Thymus (tissue), 11 donors: Measurements from ENCODE around the gene ZBTB20. TPM values are rescaled to one million over a fixed set of nuclear protein-coding genes. Genes with fewer than 3 reads are reported as not detected.

Experiments
- DNase-seq, 9 donors: peaks; one replicate each; pipeline ENCODE4 v3.0.0-alpha.2; 2013; ENCODE audit warnings: low spot score in 9 of 9, low read depth in 6 of 9, missing footprints in 1 of 9
- H3K27ac ChIP-seq, 2 donors: one replicate each; pipeline ENCODE4 v1.5.1; 2013; ENCODE audit warnings: control low read depth in 1 of 2, low read depth in 1 of 2, low read length in 1 of 2, mild to moderate bottlenecking in 1 of 2, moderate library complexity in 1 of 2
- H3K27me3 ChIP-seq, 2 donors: one replicate each; pipeline ENCODE4 v1.5.1; 2013; ENCODE audit warnings: low read length in 1 of 2; ENCODE audit not compliant: control insufficient read depth in 2 of 2, insufficient read depth in 1 of 2
- H3K36me3 ChIP-seq, 2 donors: one replicate each; pipeline ENCODE4 v1.5.1; 2013; ENCODE audit warnings: low read length in 1 of 2, mild to moderate bottlenecking in 1 of 2, moderate library complexity in 1 of 2; ENCODE audit not compliant: control insufficient read depth in 2 of 2, insufficient read depth in 2 of 2
- H3K4me1 ChIP-seq, 2 donors: one replicate each; pipeline ENCODE4 v1.5.1; 2013; ENCODE audit warnings: low read length in 2 of 2; ENCODE audit not compliant: control insufficient read depth in 2 of 2, insufficient read depth in 2 of 2
- H3K4me3 ChIP-seq, 2 donors: one replicate each; pipeline ENCODE4 v1.5.1; 2013; ENCODE audit warnings: low read length in 2 of 2, control low read depth in 1 of 2, mild to moderate bottlenecking in 1 of 2
- H3K9me3 ChIP-seq, 2 donors: one replicate each; pipeline ENCODE4 v1.5.1; 2013; ENCODE audit warnings: low read length in 1 of 2, mild to moderate bottlenecking in 1 of 2; ENCODE audit not compliant: control insufficient read depth in 2 of 2, insufficient read depth in 1 of 2
- WGBS: extraction: QIAGEN DNeasy Blood & Tissue Kit; methylation state at CpG from one replicate; pipeline ENCODE4 v1.1.7; 2013; 5-methylcytosine and 5-hydroxymethylcytosine counted together
- polyA plus RNA-seq: library from polyadenylated mRNA; stranded (reverse); fragments of 200-250 nt; gene quantifications from one replicate; pipeline ENCODE4 v1.2.3, GENCODE V29; 2013
- total RNA-seq: library from RNA; stranded (reverse); fragments of 120-200 nt; gene quantifications from one replicate; pipeline ENCODE4 v1.2.4, GENCODE V29; 2013
- donor health status: healthy.

ZBTB20 gene
- total and polyA plus RNA-seq, 2 donors, result 1.2 to 8.9 TPM

DNA sequence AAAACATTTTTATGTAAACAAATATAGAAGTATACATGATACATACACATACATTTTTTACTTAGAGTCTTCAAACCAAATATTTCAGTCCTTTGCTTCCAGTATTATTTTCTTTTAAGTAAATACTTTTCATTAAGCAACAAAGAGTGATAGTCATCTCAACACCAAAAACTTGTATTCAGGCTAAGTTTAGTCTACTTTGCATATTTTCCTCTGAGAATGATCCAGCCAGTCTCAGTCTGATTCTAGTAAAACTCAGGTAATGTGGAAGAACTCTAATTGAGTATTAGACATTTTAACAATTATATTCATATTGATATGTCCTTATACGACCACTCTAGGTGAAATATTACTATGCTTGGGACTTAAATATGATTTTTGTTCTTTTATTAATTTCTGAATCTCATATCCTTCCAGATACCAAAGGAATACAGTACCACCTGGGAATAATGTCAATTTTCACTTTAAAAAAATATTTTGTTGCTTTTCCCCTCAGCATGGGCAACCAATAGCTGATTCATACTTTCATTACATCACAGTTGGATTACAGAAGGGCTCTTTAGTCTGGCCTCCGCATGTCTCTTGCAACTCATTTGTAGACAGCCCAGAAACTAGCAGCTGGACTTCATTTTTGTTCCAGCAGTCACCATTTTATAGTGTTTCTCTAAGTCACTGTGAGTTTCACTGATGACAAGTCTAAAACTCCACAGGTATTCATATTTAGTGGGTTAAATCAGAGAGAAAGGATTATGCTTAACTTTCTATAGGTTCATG, 390.4 kb downstream of the ZBTB20 start:
- no peak overlapping the region for H3K4me3 ChIP-seq
- 93% methylated on average over 2 of the region's 2 CpGs for WGBS
- H3K36me3 ChIP-seq, result no peaks in the 10 kb centered on the region
- no peaks in the 10 kb centered on the region for H3K9me3 ChIP-seq
- no peaks in the 10 kb centered on the region for H3K27me3 ChIP-seq
- no peak overlapping the region for H3K27ac ChIP-seq
- DNase-seq, result no peak
- H3K4me1 ChIP-seq, result no peaks in the 10 kb centered on the region

DNA sequence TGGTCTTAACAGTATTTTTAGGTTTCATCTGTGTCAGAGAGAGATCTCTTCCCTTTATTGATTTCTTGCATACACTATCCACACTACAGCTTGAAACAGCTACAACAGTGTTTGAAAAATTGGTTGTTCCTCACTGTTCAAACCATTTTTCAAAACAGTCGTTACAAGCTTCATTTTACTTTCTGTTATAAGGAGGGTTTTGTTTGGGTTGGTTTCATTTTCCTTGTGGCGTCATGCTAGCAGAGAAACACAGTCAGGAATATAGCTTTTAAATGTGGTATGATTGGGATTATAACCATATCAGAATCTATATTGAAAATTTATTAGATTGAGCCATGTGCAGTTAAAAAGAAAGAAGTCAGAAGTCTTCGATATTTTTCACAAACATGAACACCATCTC, 400.6 kb downstream of the ZBTB20 start:
- 29% methylated on average over 3 of the region's 3 CpGs for WGBS
- Histone ChIP-seq H3K27ac (no peak overlapping the region), H3K4me1 (no peaks in the 10 kb centered on the region)

DNA sequence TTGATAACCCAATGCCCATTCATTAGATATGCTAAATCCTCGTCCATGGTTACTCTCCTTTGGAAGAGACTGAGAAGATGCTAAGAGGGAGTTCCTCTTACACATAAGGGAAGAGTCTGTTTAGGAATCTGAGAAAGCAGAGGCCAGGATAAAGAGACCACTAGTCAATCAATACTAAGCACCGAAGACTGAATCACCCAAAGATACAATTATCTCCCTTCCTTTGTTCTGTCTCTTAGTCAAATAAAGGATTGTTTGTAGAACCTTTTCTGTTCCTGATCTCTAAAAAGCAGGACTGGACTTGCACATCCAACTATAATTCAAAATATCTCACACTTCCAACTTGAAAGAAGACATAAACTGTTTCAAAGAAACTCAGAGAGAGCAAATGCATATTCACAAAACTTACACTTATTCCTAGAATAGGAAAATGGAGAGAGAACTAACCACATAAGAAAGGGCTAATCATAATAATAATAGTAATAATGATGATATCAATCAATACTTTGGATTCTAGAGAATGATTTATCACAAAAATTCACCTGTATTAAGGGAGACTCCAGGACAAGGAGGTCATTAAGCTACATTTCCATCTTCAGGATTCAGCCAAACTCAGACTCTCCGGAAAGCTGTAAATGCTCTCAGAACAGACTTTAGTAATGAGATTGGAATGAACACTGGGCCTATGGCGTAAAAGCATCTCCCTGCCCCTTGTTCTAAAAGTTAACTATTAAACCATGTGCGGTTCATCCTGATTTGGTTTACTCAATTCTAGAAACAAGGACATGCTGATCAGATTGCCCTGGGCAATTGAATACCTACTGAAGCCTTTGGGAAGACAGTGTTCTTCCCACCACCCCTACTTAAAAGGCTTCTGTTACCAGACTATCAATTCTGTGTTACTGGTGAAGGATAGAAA, 401.5 kb downstream of the ZBTB20 start:
- 96% methylated on average over 5 of the region's 5 CpGs for WGBS
- H3K9me3 ChIP-seq, result no peaks in the 10 kb centered on the region
- no peaks in the 10 kb centered on the region for H3K27me3 ChIP-seq
- no peak overlapping the region for H3K4me3 ChIP-seq
- no peaks in the 10 kb centered on the region for H3K4me1 ChIP-seq
- H3K27ac ChIP-seq, result no peak overlapping the region
- no peaks in the 10 kb centered on the region for H3K36me3 ChIP-seq
- no peak for DNase-seq

More for the DNA sequence above, 400.6 kb downstream of the ZBTB20 start:
- no peak for DNase-seq
- H3K9me3 ChIP-seq, result no peaks in the 10 kb centered on the region
- no peaks in the 10 kb centered on the region for H3K36me3 ChIP-seq
- no peak overlapping the region for H3K4me3 ChIP-seq
- H3K27me3 ChIP-seq, result no peaks in the 10 kb centered on the region

DNA sequence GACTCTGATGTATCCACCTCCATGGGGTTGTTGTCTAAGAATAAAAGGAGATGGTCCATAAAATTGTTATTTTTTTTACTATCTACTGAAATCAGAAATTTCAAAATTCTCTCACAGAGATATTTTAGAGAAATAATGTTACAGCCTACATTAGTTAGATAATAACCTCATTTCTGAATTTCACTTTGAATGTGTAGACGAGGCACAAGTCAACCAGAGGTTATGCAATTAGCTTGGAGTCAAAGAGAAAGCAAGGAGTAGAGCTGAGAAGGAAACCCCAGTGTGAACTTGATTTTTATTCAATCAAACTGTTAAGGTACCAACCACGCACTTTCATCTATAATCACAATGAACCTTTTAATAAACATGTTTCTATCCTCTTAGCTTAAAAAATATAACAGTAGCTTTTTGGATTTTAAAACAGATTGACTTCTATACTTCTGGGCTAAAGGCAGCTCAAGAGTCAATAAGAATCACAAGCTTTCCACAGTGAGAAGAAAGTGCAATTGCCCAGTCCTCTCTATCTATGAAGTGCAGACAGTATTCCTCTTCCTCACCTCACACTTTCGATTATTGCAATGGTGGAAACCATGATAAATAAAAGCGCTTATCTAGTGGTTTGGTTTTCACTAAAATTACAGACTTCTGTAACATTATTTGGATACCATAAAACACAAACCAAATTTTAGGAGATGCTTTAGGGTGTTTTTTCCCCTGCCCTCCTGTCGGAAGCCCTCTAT, 403.2 kb downstream of the ZBTB20 start:
- Histone ChIP-seq H3K36me3 (no peaks in the 10 kb centered on the region), H3K4me1 (no peaks in the 10 kb centered on the region), H3K9me3 (no peaks in the 10 kb centered on the region), H3K27ac (no peak overlapping the region), H3K4me3 (no peak overlapping the region), H3K27me3 (no peaks in the 10 kb centered on the region)
- 97% methylated on average over 5 of the region's 5 CpGs for WGBS
- no peak for DNase-seq

DNA sequence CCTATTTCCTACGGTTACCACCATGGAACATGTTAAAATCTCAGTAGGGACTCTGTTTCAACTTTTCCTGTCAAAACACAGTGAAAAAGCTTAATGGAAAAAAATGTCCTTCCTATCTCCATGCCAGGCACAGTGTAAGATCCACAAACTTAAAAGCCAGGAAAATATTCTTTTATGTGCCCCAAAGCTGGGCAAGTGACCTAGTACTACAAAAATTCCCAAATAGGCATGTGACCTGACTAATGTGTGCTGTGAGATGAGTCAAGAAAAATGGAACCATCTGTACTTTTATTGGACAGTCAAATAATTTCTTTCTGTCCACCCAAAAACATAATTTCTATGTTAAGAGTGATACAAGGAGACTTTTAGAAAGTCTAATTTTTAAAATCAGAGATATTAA, 406.0 kb downstream of the ZBTB20 start:
- no peaks in the 10 kb centered on the region for H3K4me1 ChIP-seq

DNA sequence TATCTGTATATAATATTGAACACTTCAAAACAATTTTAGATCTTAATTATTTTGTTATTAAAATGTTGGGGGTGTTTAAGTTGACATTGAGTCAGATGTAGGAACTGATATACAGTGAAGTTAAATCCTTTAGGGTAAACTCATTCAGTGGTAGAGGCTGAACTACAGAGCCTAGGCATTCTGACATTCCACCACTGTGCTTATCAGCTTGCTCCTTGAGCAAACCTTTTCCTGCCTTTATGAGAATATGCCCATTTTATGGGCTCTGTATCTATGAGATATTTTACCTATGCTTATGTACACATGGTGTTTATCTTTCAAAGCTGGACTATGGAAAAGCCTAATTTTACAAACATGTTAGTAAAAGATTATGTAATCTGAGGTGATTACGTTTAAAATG, 407.5 kb downstream of the ZBTB20 start:
- Histone ChIP-seq H3K27me3 (no peaks in the 10 kb centered on the region), H3K4me3 (no peak overlapping the region)
- WGBS, result 94% methylated on average over 1 of the region's 1 CpG

More for the DNA sequence above, 406.0 kb downstream of the ZBTB20 start:
- Histone ChIP-seq H3K36me3 (no peaks in the 10 kb centered on the region), H3K9me3 (no peaks in the 10 kb centered on the region), H3K27ac (no peak overlapping the region), H3K4me3 (no peak overlapping the region), H3K27me3 (no peaks in the 10 kb centered on the region)
- WGBS, result 96% methylated on average over 1 of the region's 1 CpG
- no peak for DNase-seq

DNA sequence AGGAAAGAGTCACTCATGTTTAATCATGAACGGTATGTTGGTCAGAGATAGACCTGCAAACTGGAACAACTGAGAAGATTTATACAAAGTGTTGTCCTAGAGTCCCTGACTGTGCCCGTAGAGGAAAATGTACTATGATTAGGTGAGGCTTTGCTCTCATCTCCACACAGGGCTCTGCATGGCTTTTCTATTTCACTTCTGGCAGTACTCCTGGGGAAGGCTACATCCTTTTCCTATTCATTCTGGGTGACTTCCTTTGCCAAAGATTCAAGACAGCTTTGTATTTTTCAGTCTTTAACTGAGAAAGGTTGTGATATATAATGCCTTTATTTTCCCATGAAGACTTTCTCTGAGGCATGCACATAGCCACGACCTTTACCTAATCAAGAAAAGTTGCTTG, 414.7 kb downstream of the ZBTB20 start:
- no peak overlapping the region for H3K4me3 ChIP-seq
- WGBS, result 61% methylated on average over 3 of the region's 3 CpGs
- DNase-seq, result no peak
- H3K27ac ChIP-seq, result no peak overlapping the region
- H3K9me3 ChIP-seq, result no peaks in the 10 kb centered on the region
- H3K36me3 ChIP-seq, result no peaks in the 10 kb centered on the region
- no peaks in the 10 kb centered on the region for H3K27me3 ChIP-seq
- no peaks in the 10 kb centered on the region for H3K4me1 ChIP-seq

More for the DNA sequence above, 407.5 kb downstream of the ZBTB20 start:
- Histone ChIP-seq H3K4me1 (no peaks in the 10 kb centered on the region), H3K9me3 (no peaks in the 10 kb centered on the region), H3K36me3 (no peaks in the 10 kb centered on the region), H3K27ac (no peak overlapping the region)
- no peak for DNase-seq

DNA sequence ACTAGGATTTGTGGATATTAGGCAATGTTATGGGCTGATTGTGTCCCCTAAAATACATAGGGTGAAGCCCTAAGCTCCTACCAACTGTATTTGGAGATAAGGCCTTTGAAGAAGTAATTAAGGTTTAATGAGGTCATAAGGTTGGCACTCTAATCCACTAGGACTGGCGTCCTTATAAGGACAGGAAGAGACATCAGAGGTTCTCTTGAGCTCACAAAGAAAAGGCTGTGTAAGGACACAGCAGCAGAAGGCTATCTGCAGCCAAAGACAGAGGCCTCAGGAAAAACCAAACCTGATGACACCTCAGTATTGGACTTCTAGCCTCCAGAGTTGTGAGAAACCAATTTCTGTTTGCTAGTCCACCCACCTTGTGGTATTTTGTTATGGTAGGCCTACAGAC, 416.7 kb downstream of the ZBTB20 start:
- Histone ChIP-seq H3K4me1 (no peaks in the 10 kb centered on the region), H3K9me3 (no peaks in the 10 kb centered on the region), H3K4me3 (no peak overlapping the region), H3K36me3 (no peaks in the 10 kb centered on the region), H3K27ac (no peak overlapping the region), H3K27me3 (no peaks in the 10 kb centered on the region)
- WGBS, result 96% methylated on average over 1 of the region's 1 CpG
- no peak for DNase-seq

DNA sequence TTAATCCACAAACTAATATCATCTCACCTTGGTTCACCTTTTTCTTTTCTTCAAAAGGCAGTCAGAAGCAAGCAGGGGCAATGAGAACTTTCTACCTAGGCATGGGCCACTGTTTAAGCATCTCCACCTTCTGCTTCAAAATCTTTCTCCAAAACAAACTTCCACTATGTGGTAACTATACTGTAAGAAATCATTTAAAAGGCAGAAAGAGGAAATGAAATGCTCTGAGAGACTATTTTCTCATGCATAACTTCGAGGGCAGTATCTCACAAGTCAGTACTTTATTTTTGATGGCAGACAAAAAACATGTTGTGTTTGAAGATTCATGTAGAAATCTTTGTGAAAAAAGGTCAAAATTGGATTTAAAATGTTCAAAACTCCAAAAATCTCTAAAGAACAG, 419.7 kb downstream of the ZBTB20 start:
- no peak for DNase-seq
- no peak overlapping the region for H3K4me3 ChIP-seq
- WGBS, result 17% methylated on average over 1 of the region's 1 CpG
- H3K27me3 ChIP-seq, result no peaks in the 10 kb centered on the region
- no peak overlapping the region for H3K27ac ChIP-seq
- no peaks in the 10 kb centered on the region for H3K9me3 ChIP-seq
- no peaks in the 10 kb centered on the region for H3K36me3 ChIP-seq
- H3K4me1 ChIP-seq, result no peaks in the 10 kb centered on the region
